Psoas muscle (tissue), 8 donors: Measurements from ENCODE around the gene ATP6V0A4. TPM values are rescaled to one million over a fixed set of nuclear protein-coding genes. Genes with fewer than 3 reads are reported as not detected.

Experiments used
- ATAC-seq, 4 donors: fragments of 200-7000 bp; cut with Tn5 transposase; one replicate each; pipeline ENCODE4 v1.9.1; 2020; ENCODE audit warnings: moderate library complexity in 3 of 4, mild to moderate bottlenecking in 2 of 4
- DNase-seq, 2 donors: peaks; one replicate each; pipeline ENCODE4 v3.0.0-alpha.2; 2020
- H3K27ac ChIP-seq: fragments of 200-600 bp; one replicate; pipeline ENCODE4 v1.8.0; 2022
- H3K27me3 ChIP-seq, 3 donors: fragments of 200-600 bp in 1 of 3; one replicate each; pipeline versions ENCODE4 v1.6.1 to v1.8.0; 2013 to 2022; ENCODE audit warnings: low read length in 2 of 3, mild to moderate bottlenecking in 2 of 3, moderate library complexity in 1 of 3; ENCODE audit not compliant: insufficient read depth in 3 of 3
- H3K36me3 ChIP-seq, 2 donors: fragments of 200-600 bp in 1 of 2; one replicate each; pipeline versions ENCODE4 v1.6.1 to v1.8.0; 2013 to 2022; ENCODE audit warnings: low read depth in 1 of 2, mild to moderate bottlenecking in 1 of 2, moderate library complexity in 1 of 2; ENCODE audit not compliant: insufficient read depth in 1 of 2
- H3K4me1 ChIP-seq: fragments of 200-600 bp; one replicate; pipeline ENCODE4 v1.8.0; 2022
- H3K4me3 ChIP-seq: fragments of 200-600 bp; one replicate; pipeline ENCODE4 v1.8.0; 2022; ENCODE audit warnings: mild to moderate bottlenecking
- H3K9me3 ChIP-seq: fragments of 200-600 bp; one replicate; pipeline ENCODE4 v1.8.0; 2022
- CTCF ChIP-seq: fragments of 200-600 bp; IDR thresholded peaks from one replicate; pipeline ENCODE4 v1.8.0; 2022; ENCODE audit warnings: antibody characterized with exemption
- WGBS, 3 donors: extraction: QIAGEN DNeasy Blood & Tissue Kit; methylation state at CpG; one replicate each; pipeline versions ENCODE4 v1.1.6 to v1.1.7; 2013; 5-methylcytosine and 5-hydroxymethylcytosine counted together
- intact Hi-C, 2 donors: fragments of 100-400 bp; cut with DNase I; formaldehyde crosslinking; loops; one replicate each; pipeline versions ENCODE4 v1.11.0 to v1.14.2; 2022
- polyA plus RNA-seq, 3 donors: library from polyadenylated mRNA; stranded (reverse); fragments of 200-250 nt; gene quantifications; one replicate each; pipeline ENCODE4 v1.2.3, GENCODE V29; 2013
- total RNA-seq, 4 donors: library from RNA; stranded (reverse); fragmentation: NEBNext Ultra II Directional in 2 of 4; extraction: Animal tissue kit (Norgen Biotek cat#: 25700) in 2 of 4; gene quantifications; one replicate each; pipeline versions ENCODE4 v1.2.1 to v1.2.4, GENCODE V29; 2021 to 2023
- donor health status: healthy with polysubstance abuse.
- donor health status: DM: no; HTN: no; CAD: no; lungs with moderate emphysema.
- donor health status: Bipolar disorder and iron deficiency.
- donor health status: healthy.
- donor health status: DM: yes; HTN: yes; CAD: no.
- donor health status: DM: no; HTN: no; CAD: no.
- donor health status: DM: no; HTN: no; CAD: no.
- donor health status: DM: yes; HTN: yes; CAD: no.

ATP6V0A4 gene
- total and polyA plus RNA-seq, 7 donors, result 0.44 TPM; not detected in 6

DNA sequence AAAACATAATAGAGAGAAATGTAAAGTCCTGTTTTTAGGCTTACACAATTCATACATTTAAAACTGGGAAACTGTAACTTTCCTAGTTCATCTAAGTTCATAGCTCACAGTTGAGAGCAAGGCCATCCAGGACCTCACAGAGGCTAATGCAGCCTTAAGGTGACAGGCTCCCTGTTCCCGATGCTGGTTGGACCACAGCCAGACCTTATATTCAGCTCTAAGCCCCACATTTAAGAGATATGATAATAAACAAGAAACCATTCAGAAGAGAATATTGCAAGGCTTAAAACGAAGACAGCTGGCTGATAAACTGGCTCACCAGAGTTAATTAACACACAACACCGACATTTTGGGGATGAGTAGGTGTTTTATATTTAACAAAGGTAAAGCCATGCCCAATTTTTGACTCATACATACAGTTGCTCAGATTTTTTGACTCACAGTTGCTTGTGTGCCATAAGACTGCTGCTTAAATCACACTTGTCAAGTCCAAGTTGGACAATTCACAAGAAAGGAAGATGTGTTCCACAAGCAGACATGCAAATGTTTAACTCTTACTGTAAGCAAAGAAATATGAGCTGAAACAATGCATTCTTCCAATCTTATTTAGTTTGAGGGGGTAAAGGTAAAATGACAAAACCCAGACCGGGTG, 41.3 kb downstream of the ATP6V0A4 start:
- Histone ChIP-seq H3K27ac (no peak overlapping the region), H3K4me3 (no peak overlapping the region), H3K4me1 (no peaks in the 10 kb centered on the region), H3K27me3 (no peaks in the 10 kb centered on the region), H3K9me3 (no peaks in the 10 kb centered on the region), H3K36me3 (no peaks in the 10 kb centered on the region)
- DNase-seq (no peak), ATAC-seq (no peak)
- 43 to 57% (median 50%) methylated on average over 4 of the region's 4 CpGs for WGBS, 3 donors
- intact Hi-C loops, result no loop called here
- no peak for TF ChIP-seq CTCF

DNA sequence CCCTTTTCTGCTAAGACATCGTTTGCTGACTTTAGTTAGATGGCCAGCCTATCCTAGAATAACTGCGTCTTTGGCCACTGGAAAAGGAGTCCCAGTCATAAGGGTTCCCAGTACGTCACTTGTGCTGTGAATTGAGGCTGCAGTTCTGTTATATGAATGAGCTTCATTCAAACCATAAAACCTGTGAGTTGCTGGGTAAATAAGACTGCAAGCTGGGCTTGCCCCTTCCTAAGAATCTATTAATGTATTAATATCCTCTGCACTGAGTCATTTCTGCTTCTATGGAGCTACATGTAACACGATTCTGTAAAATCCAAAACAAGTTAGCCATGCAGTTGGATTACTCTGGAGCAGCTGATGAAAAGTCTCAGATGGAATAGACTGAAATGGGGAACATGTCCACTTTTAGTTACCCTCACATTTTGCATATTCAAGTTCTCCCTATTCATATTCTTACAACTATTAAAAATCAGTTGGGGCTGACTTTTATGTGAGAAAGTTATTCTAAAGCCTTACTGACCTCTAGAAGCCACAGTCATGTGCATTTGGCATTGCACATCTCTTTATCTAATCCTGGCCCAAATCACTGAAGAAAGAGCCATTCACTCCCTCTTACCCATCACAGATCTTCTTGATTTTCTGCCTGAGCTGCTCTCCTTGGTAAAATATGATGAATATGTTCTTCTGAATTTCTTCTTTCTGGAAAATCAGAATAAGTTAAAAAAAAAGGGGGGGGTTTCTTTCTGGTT, 42.0 kb downstream of the ATP6V0A4 start:
- TF ChIP-seq CTCF, result no peak
- no peak overlapping the region for H3K27ac ChIP-seq
- no peaks in the 10 kb centered on the region for H3K4me1 ChIP-seq
- H3K27me3 ChIP-seq, result no peaks in the 10 kb centered on the region
- ATAC-seq, result no peak
- H3K36me3 ChIP-seq, result no peaks in the 10 kb centered on the region
- intact Hi-C loops, result no loop called here
- DNase-seq, result no peak
- WGBS, 3 donors, result 43 to 58% (median 44%) methylated on average over 4 of the region's 4 CpGs
- H3K4me3 ChIP-seq, result no peak overlapping the region
- H3K9me3 ChIP-seq, result no peaks in the 10 kb centered on the region

DNA sequence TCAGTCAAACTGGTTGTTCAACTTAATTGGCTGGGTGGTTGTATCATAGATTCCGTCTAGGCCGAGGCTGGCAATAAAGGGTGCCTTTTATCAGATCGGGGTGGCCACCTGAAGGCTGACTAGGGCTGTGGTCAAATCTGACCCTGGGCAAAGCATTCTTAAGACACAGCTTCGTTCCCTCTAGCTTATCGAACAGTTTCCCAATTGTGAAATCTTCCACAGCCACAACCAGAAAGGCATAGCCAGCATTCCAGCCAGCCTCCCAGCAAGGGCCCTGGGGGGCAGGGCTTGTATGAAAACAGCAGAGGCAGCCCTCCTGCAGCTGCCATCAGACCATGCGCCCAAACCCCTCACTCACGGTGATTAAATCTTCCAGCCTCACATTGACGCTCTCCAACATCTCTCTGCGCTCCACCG, 42.7 kb downstream of the ATP6V0A4 start:
- intact Hi-C loops, result no loop called here
- Histone ChIP-seq H3K4me3 (no peak overlapping the region), H3K9me3 (no peaks in the 10 kb centered on the region), H3K36me3 (no peaks in the 10 kb centered on the region), H3K27me3 (no peaks in the 10 kb centered on the region), H3K27ac (no peak overlapping the region), H3K4me1 (no peaks in the 10 kb centered on the region)
- WGBS, 3 donors, result 50 to 62% (median 52%) methylated on average over 10 of the region's 10 CpGs
- TF ChIP-seq CTCF, result no peak
- DNase-seq (no peak), ATAC-seq (no peak)

DNA sequence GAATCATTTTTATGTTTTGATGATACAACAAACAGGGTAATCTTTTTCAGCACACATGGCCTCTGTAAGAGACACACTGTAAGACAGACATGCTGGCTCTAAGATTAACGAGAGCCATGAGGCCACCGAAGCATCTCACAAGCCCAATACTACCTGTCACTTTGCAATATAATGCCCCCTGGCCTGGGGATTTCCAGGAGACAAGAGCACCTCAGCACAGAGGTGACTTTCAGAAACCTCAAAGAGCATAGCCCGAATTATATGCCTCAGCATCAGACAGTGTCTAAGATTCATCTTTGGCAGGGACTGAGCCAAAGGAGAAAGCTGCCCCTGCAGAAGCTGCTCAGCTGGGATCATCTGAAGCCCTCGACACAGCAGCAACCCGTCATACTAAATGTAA, 44.4 kb downstream of the ATP6V0A4 start:
- H3K4me1 ChIP-seq, result no peaks in the 10 kb centered on the region
- H3K4me3 ChIP-seq, result no peak overlapping the region
- no peak overlapping the region for H3K27ac ChIP-seq
- DNase-seq (no peak), ATAC-seq (no peak)
- intact Hi-C loops, result no loop called here
- no peaks in the 10 kb centered on the region for H3K36me3 ChIP-seq
- no peak for TF ChIP-seq CTCF
- no peaks in the 10 kb centered on the region for H3K9me3 ChIP-seq
- 66 to 68% (median 67%) methylated on average over 5 of the region's 5 CpGs for whole genome bisulfite sequencing, 3 donors
- H3K27me3 ChIP-seq, result peaks cover 0 to 2% (median 0%) of the 10 kb centered on the region in 3 donors
